ENCODE measurements around the gene ANXA5. TPM values are rescaled to one million over a fixed set of nuclear protein-coding genes. Genes with fewer than 3 reads are reported as not detected.

Gene ANXA5
- total and polyA plus RNA-seq, 9 of the 15 experiments (the other 6 are each of a cell fraction or from before 2014, with no cell fraction given), result 49.9 to 131 (median 84.5) TPM

DNA sequence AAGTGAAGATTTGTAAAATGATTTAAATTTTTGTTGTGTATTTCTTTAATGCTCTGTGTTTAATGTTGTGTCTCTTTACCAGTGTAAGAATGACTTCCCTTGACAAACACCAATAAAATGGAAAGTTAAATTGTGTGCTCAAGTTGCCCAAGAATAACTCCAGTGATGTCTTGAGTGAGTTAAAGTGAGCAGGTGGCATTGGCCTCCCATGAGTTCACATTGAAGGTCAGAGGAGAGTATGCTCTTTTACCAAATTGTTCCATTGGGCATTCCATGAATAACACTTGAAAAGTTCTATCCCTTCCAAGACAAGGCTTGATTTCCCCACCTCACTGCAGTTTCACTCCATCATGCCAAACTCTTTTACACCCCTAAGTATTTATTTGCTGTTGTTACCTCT is 4.5 kb downstream of the ANXA5 start:
- peaks cover 21% of the 10 kb centered on the region; the same call in 1 of the 3 replicates for H3K36me3 ChIP-seq (ENCODE audit: control insufficient read depth, insufficient read depth, low read length)
- FAIRE-seq, result no peak
- peaks cover 3% of the 10 kb centered on the region; the same call in 1 of the 2 replicates for H4K20me1 ChIP-seq (replicated peaks; ENCODE audit: control insufficient read depth, insufficient read depth, low read length)
- ChIA-PET POLR2A (no interaction called here), CTCF (ENCODE audit: low intra/inter-chr PET ratio) (no interaction called here)
- H3K4me2 ChIP-seq (ENCODE audit: insufficient read depth, low read length), result no peak overlapping the region
- no peak for DNase-seq (ENCODE audit: extremely low read depth in 1 of 4, low spot score in 3 of 4)
- no peak for ATAC-seq
- no peak overlapping the region for H2AFZ ChIP-seq (ENCODE audit: low read depth, low read length)
- no peak overlapping the region for H3K27ac ChIP-seq (ENCODE audit: extremely low read depth, low read depth, low read length)
- H3K4me1 ChIP-seq (replicated peaks in 1 of 2; ENCODE audit: control insufficient read depth in 2 of 2, insufficient read depth in 2 of 2, low read length in 2 of 2), result peaks cover 0 to 17% of the 10 kb centered on the region in 2 experiments; a peak in 3 of 5 replicates
- peaks cover 12% of the 10 kb centered on the region; the same call in 2 of the 3 replicates for H3K79me2 ChIP-seq (ENCODE audit: control insufficient read depth, insufficient read depth, low read length)
- no peak overlapping the region for H3K4me3 ChIP-seq
- H3K9me3 ChIP-seq (replicated peaks; ENCODE audit: control insufficient read depth, insufficient read depth, low read depth, low read length), result no peaks in the 10 kb centered on the region
- intact Hi-C loops (cut with micrococcal nuclease), result no loop called here
- BruUV-seq (replicated peaks), result no TSS peak
- H3K27me3 ChIP-seq (ENCODE audit: control insufficient read depth in 2 of 2, insufficient read depth in 2 of 2, low read length in 2 of 2), result no peaks in the 10 kb centered on the region
- no peak overlapping the region for H3K9ac ChIP-seq (ENCODE audit: insufficient read depth in 1 of 2, low read depth in 2 of 2, low read length in 2 of 2)
- in situ Hi-C loops (cut with MboI), result no loop called here
- H3K9me1 ChIP-seq (ENCODE audit: control insufficient read depth, insufficient read depth, low read length), result no peaks in the 10 kb centered on the region
- TF ChIP-seq RFX1 (IDR thresholded peaks at IDR 0.05) (no peak), RCOR1 (IDR thresholded peaks at IDR 0.05; ENCODE audit: borderline replicate concordance in 1 of 2, low read depth in 2 of 2, low read length in 2 of 2) (no peak), NFXL1 (CRISPR knock-in tag; IDR thresholded peaks at IDR 0.05) (no peak), TSC22D4 (tag; IDR thresholded peaks at IDR 0.05) (no peak), CBX5 (IDR thresholded peaks at IDR 0.05; ENCODE audit: borderline replicate concordance, low read depth) (no peak), ZNF143 (CRISPR knock-in tag; IDR thresholded peaks at IDR 0.05) (no peak), C11orf30 (IDR thresholded peaks at IDR 0.05; ENCODE audit: low read depth) (no peak)
- TF ChIP-seq, protein P1, sequence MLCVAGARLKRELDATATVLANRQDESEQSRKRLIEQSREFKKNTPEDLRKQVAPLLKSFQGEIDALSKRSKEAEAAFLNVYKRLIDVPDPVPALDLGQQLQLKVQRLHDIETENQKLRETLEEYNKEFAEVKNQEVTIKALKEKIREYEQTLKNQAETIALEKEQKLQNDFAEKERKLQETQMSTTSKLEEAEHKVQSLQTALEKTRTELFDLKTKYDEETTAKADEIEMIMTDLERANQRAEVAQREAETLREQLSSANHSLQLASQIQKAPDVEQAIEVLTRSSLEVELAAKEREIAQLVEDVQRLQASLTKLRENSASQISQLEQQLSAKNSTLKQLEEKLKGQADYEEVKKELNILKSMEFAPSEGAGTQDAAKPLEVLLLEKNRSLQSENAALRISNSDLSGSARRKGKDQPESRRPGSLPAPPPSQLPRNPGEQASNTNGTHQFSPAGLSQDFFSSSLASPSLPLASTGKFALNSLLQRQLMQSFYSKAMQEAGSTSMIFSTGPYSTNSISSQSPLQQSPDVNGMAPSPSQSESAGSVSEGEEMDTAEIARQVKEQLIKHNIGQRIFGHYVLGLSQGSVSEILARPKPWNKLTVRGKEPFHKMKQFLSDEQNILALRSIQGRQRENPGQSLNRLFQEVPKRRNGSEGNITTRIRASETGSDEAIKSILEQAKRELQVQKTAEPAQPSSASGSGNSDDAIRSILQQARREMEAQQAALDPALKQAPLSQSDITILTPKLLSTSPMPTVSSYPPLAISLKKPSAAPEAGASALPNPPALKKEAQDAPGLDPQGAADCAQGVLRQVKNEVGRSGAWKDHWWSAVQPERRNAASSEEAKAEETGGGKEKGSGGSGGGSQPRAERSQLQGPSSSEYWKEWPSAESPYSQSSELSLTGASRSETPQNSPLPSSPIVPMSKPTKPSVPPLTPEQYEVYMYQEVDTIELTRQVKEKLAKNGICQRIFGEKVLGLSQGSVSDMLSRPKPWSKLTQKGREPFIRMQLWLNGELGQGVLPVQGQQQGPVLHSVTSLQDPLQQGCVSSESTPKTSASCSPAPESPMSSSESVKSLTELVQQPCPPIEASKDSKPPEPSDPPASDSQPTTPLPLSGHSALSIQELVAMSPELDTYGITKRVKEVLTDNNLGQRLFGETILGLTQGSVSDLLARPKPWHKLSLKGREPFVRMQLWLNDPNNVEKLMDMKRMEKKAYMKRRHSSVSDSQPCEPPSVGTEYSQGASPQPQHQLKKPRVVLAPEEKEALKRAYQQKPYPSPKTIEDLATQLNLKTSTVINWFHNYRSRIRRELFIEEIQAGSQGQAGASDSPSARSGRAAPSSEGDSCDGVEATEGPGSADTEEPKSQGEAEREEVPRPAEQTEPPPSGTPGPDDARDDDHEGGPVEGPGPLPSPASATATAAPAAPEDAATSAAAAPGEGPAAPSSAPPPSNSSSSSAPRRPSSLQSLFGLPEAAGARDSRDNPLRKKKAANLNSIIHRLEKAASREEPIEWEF (CRISPR knock-in tag; IDR thresholded peaks at IDR 0.05), result no peak
- TF ChIP-seq, protein P2, sequence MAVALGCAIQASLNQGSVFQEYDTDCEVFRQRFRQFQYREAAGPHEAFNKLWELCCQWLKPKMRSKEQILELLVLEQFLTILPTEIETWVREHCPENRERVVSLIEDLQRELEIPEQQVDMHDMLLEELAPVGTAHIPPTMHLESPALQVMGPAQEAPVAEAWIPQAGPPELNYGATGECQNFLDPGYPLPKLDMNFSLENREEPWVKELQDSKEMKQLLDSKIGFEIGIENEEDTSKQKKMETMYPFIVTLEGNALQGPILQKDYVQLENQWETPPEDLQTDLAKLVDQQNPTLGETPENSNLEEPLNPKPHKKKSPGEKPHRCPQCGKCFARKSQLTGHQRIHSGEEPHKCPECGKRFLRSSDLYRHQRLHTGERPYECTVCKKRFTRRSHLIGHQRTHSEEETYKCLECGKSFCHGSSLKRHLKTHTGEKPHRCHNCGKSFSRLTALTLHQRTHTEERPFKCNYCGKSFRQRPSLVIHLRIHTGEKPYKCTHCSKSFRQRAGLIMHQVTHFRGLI (CRISPR knock-in tag; IDR thresholded peaks at IDR 0.05), result no peak
- TF ChIP-seq, protein P3, sequence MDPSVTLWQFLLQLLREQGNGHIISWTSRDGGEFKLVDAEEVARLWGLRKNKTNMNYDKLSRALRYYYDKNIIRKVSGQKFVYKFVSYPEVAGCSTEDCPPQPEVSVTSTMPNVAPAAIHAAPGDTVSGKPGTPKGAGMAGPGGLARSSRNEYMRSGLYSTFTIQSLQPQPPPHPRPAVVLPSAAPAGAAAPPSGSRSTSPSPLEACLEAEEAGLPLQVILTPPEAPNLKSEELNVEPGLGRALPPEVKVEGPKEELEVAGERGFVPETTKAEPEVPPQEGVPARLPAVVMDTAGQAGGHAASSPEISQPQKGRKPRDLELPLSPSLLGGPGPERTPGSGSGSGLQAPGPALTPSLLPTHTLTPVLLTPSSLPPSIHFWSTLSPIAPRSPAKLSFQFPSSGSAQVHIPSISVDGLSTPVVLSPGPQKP (CRISPR knock-in tag; IDR thresholded peaks at IDR 0.05), result no peak
- TF ChIP-seq, protein P4, sequence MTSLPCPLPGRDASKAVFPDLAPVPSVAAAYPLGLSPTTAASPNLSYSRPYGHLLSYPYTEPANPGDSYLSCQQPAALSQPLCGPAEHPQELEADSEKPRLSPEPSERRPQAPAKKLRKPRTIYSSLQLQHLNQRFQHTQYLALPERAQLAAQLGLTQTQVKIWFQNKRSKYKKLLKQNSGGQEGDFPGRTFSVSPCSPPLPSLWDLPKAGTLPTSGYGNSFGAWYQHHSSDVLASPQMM (CRISPR knock-in tag; IDR thresholded peaks at IDR 0.05), result no peak
- TF ChIP-seq, protein P5, sequence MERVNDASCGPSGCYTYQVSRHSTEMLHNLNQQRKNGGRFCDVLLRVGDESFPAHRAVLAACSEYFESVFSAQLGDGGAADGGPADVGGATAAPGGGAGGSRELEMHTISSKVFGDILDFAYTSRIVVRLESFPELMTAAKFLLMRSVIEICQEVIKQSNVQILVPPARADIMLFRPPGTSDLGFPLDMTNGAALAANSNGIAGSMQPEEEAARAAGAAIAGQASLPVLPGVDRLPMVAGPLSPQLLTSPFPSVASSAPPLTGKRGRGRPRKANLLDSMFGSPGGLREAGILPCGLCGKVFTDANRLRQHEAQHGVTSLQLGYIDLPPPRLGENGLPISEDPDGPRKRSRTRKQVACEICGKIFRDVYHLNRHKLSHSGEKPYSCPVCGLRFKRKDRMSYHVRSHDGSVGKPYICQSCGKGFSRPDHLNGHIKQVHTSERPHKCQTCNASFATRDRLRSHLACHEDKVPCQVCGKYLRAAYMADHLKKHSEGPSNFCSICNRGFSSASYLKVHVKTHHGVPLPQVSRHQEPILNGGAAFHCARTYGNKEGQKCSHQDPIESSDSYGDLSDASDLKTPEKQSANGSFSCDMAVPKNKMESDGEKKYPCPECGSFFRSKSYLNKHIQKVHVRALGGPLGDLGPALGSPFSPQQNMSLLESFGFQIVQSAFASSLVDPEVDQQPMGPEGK (CRISPR knock-in tag; IDR thresholded peaks at IDR 0.05; ENCODE audit: borderline replicate concordance), result no peak
